H1 (cell line): ENCODE data around the gene TUBA3D. TPM values are rescaled to one million over a fixed set of nuclear protein-coding genes. Genes with fewer than 3 reads are reported as not detected.

Experiments
- CTCF ChIA-PET: fragments of 300-600 bp; sonication (Branson Sonifier 250); formaldehyde crosslinking; loops from one replicate; lab custom pipeline; 2021; ENCODE audit not compliant: partially characterized antibody; lab: Charles Lee
- POLR2A ChIA-PET: fragments of 300-600 bp; sonication (Branson Sonifier 250); formaldehyde crosslinking; loops from one replicate; lab custom pipeline; 2021; ENCODE audit warnings: inconsistent platforms; ENCODE audit not compliant: partially characterized antibody; lab: Charles Lee
- DNase-seq, 2 experiments: peaks; one replicate each; pipeline versions ENCODE4 v3.0.0 to v3.0.0-alpha.2; 2010 to 2022; ENCODE audit warnings: low spot score in 2 of 2, low read depth in 1 of 2, mixed read lengths in 1 of 2
- FAIRE-seq: peaks from 2 replicates; lab custom pipeline; 2011; peaks lifted over from hg19 to GRCh38; lab: Jason Lieb, UNC
- H2AFZ ChIP-seq: 2 replicates; pipeline ENCODE4 v1.8.1; 2012; ENCODE audit warnings: low read length, inconsistent platforms
- H2AK5ac ChIP-seq: 2 replicates; pipeline ENCODE4 v1.6.1; 2013; ENCODE audit warnings: low read depth, low read length
- H2BK120ac ChIP-seq: replicated peaks from 2 replicates; pipeline ENCODE3; 2013; ENCODE audit warnings: low read depth, low read length, inconsistent platforms
- H2BK12ac ChIP-seq: 2 replicates; pipeline ENCODE4 v1.6.1; 2013; ENCODE audit warnings: low read depth, low read length
- H2BK15ac ChIP-seq: 2 replicates; pipeline ENCODE4 v1.6.1; 2013; ENCODE audit warnings: low read length
- H2BK20ac ChIP-seq: 2 replicates; pipeline ENCODE4 v1.6.1; 2013; ENCODE audit warnings: low read length
- H2BK5ac ChIP-seq: 2 replicates; pipeline ENCODE4 v1.6.1; 2013; ENCODE audit warnings: low read depth, low read length
- H3K14ac ChIP-seq: 2 replicates; pipeline ENCODE4 v1.6.1; 2013; ENCODE audit warnings: inconsistent platforms; ENCODE audit not compliant: insufficient read length
- H3K18ac ChIP-seq: 2 replicates; pipeline ENCODE4 v1.6.1; 2013; ENCODE audit warnings: low read length; ENCODE audit errors: extremely low read depth
- H3K23ac ChIP-seq: 2 replicates; pipeline ENCODE4 v1.6.1; 2013; ENCODE audit warnings: inconsistent platforms; ENCODE audit not compliant: insufficient read length
- H3K23me2 ChIP-seq: 2 replicates; pipeline ENCODE4 v1.6.1; 2013; ENCODE audit warnings: low read depth, low read length
- H3K27ac ChIP-seq: 2 replicates; pipeline ENCODE4 v1.6.1; 2011; ENCODE audit warnings: low read depth, low read length, inconsistent platforms
- H3K27me3 ChIP-seq, 4 experiments: replicated peaks in 1 of 4; 1 replicate in 1 of 4; 2 replicates in 3 of 4; pipeline versions ENCODE4 v1.6.1 to v1.8.1; 2011 to 2013; ENCODE audit warnings: low read length in 3 of 4, mild to moderate bottlenecking in 3 of 4, inconsistent platforms in 2 of 4, mixed read lengths in 2 of 4, moderate library complexity in 1 of 4; ENCODE audit not compliant: control insufficient read depth in 3 of 4, insufficient read depth in 3 of 4; ENCODE audit errors: extremely low read depth in 1 of 4
- H3K36me3 ChIP-seq, 4 experiments: 2 replicates each; pipeline versions ENCODE4 v1.6.1 to v1.8.1; 2011 to 2013; ENCODE audit warnings: mild to moderate bottlenecking in 4 of 4, low read length in 3 of 4, moderate library complexity in 2 of 4, control low read depth in 1 of 4, inconsistent platforms in 1 of 4; ENCODE audit not compliant: insufficient read depth in 4 of 4, control insufficient read depth in 2 of 4
- H3K4ac ChIP-seq: replicated peaks from 2 replicates; pipeline ENCODE3; 2013; ENCODE audit warnings: low read length, low read depth, mixed read lengths, inconsistent platforms; ENCODE audit not compliant: insufficient read length
- H3K4me1 ChIP-seq, 4 experiments: replicated peaks in 1 of 4; 1 replicate in 1 of 4; 2 replicates in 3 of 4; pipeline versions ENCODE4 v1.6.1 to v1.8.1; 2011 to 2013; ENCODE audit warnings: low read length in 3 of 4, inconsistent platforms in 2 of 4, mixed read lengths in 1 of 4; ENCODE audit not compliant: insufficient read depth in 4 of 4, control insufficient read depth in 3 of 4
- H3K4me2 ChIP-seq, 2 experiments: 2 replicates each; pipeline versions ENCODE4 v1.6.1 to v1.8.1; 2011 to 2013; ENCODE audit warnings: low read depth in 2 of 2, low read length in 2 of 2, control low read depth in 1 of 2, inconsistent platforms in 1 of 2, mild to moderate bottlenecking in 1 of 2; ENCODE audit not compliant: insufficient read depth in 1 of 2
- H3K4me3 ChIP-seq, 4 experiments: fragments of 200-600, 300-600 bp in 1 of 4; sonication (generic), shearing (Covaris generic), sonication (Bioruptor Twin) in 1 of 4; 2 replicates each; pipeline versions ENCODE4 v1.5.1 to v1.8.1; 2011 to 2016; ENCODE audit warnings: low read length in 4 of 4, low read depth in 3 of 4, control low read depth in 2 of 4, inconsistent platforms in 2 of 4, mild to moderate bottlenecking in 2 of 4, mixed read lengths in 1 of 4, moderate library complexity in 1 of 4; ENCODE audit not compliant: insufficient read depth in 2 of 4; ENCODE audit errors: extremely low read depth in 1 of 4
- H3K56ac ChIP-seq: replicated peaks from 2 replicates; pipeline ENCODE3; 2013; ENCODE audit warnings: low read depth, mild to moderate bottlenecking, mixed read lengths, low read length, inconsistent platforms; ENCODE audit not compliant: insufficient read length
- H3K79me1 ChIP-seq: 2 replicates; pipeline ENCODE4 v1.6.1; 2013; ENCODE audit warnings: low read depth, low read length, control low read depth
- H3K79me2 ChIP-seq, 2 experiments: 2 replicates each; pipeline versions ENCODE4 v1.6.1 to v1.8.1; 2012 to 2013; ENCODE audit warnings: low read length in 2 of 2, mild to moderate bottlenecking in 2 of 2, inconsistent platforms in 1 of 2; ENCODE audit not compliant: insufficient read depth in 2 of 2, control insufficient read depth in 1 of 2
- H3K9ac ChIP-seq, 4 experiments: replicated peaks in 1 of 4; 1 replicate in 1 of 4; 2 replicates in 3 of 4; pipeline versions ENCODE4 v1.6.1 to v1.8.1; 2011 to 2013; ENCODE audit warnings: low read depth in 3 of 4, low read length in 3 of 4, control low read depth in 2 of 4, mild to moderate bottlenecking in 2 of 4, moderate library complexity in 2 of 4, inconsistent platforms in 1 of 4; ENCODE audit errors: extremely low read depth in 1 of 4
- H3K9me3 ChIP-seq, 2 experiments: 2 replicates each; pipeline versions ENCODE4 v1.6.1 to v1.8.1; 2012 to 2013; ENCODE audit warnings: mild to moderate bottlenecking in 2 of 2, moderate library complexity in 2 of 2, control low read depth in 1 of 2, inconsistent platforms in 1 of 2, low read depth in 1 of 2, low read length in 1 of 2, mixed read lengths in 1 of 2; ENCODE audit not compliant: insufficient read depth in 2 of 2
- H4K20me1 ChIP-seq, 2 experiments: replicated peaks in 1 of 2; 2 replicates each; pipeline versions ENCODE3 to v1.8.1; 2011 to 2013; ENCODE audit warnings: inconsistent platforms in 2 of 2, low read length in 2 of 2, mild to moderate bottlenecking in 1 of 2; ENCODE audit not compliant: insufficient read depth in 2 of 2, control insufficient read depth in 1 of 2
- H4K5ac ChIP-seq: 2 replicates; pipeline ENCODE4 v1.6.1; 2013; ENCODE audit warnings: low read length, low read depth, mixed read lengths, inconsistent platforms; ENCODE audit not compliant: insufficient read length
- H4K8ac ChIP-seq: 2 replicates; pipeline ENCODE4 v1.8.0; 2013; ENCODE audit warnings: mild to moderate bottlenecking, moderate library complexity, low read length, inconsistent platforms; ENCODE audit not compliant: insufficient read depth; ENCODE audit errors: extremely low read depth
- H4K91ac ChIP-seq: replicated peaks from 2 replicates; pipeline ENCODE3; 2013; ENCODE audit warnings: low read length, mixed read lengths, inconsistent platforms; ENCODE audit not compliant: insufficient read length
- ATF3 ChIP-seq: IDR thresholded peaks from 2 replicates; pipeline ENCODE4 v1.6.1; 2011; ENCODE audit warnings: low read depth, mild to moderate bottlenecking, low read length; ENCODE audit not compliant: insufficient read depth
- CBX5 ChIP-seq: fragments of 300-800, 300-1000 bp; sonication (generic); IDR thresholded peaks from 2 replicates; pipeline ENCODE4 v1.7.1; 2016; ENCODE audit warnings: antibody characterized with exemption, low read length, low read depth
- CHD2 ChIP-seq: IDR thresholded peaks from 2 replicates; pipeline ENCODE4 v1.6.1; 2012; ENCODE audit warnings: low read length, improper control_type of control experiment
- CREB1 ChIP-seq: IDR thresholded peaks from 2 replicates; pipeline ENCODE4 v1.6.1; 2012; ENCODE audit warnings: inconsistent platforms
- EGR1 ChIP-seq: IDR thresholded peaks from 2 replicates; pipeline ENCODE4 v1.6.1; 2011; ENCODE audit warnings: low read depth, low read length, borderline replicate concordance
- POLR2AphosphoS5 ChIP-seq: IDR thresholded peaks from 2 replicates; pipeline ENCODE4 v1.6.1; 2011; ENCODE audit warnings: low read depth, low read length
- SP2 ChIP-seq: IDR thresholded peaks from 2 replicates; pipeline ENCODE4 v1.6.1; 2012; ENCODE audit warnings: mild to moderate bottlenecking, low read length, inconsistent platforms
- TCF12 ChIP-seq: IDR thresholded peaks from 2 replicates; pipeline ENCODE4 v1.6.1; 2011; ENCODE audit warnings: low read depth, mild to moderate bottlenecking, low read length
- TEAD4 ChIP-seq: IDR thresholded peaks from 2 replicates; pipeline ENCODE4 v1.6.1; 2012; ENCODE audit warnings: low read depth, low read length, inconsistent platforms, mixed read lengths
- USF2 ChIP-seq: IDR thresholded peaks from 2 replicates; pipeline ENCODE4 v1.6.1; 2011; ENCODE audit warnings: low read length, improper control_type of control experiment
- ZNF274 ChIP-seq: IDR thresholded peaks from 2 replicates; pipeline ENCODE4 v1.7.0; 2012; ENCODE audit warnings: low read length, borderline replicate concordance; ENCODE audit errors: extremely low read depth
- WGBS, 2 experiments: shearing (Covaris generic) in 1 of 2; methylation state at CpG; one replicate each; pipeline versions ENCODE4 v1.1.6 to v1.1.7; 2013 to 2015; ENCODE audit warnings: low lambda C conversion rate in 2 of 2, mixed read lengths in 2 of 2, inconsistent platforms in 1 of 2, low coverage in 1 of 2, missing lambda C conversion rate in 1 of 2; ENCODE audit not compliant: insufficient replicate concordance in 2 of 2, insufficient coverage in 1 of 2, insufficient read length in 1 of 2; ENCODE audit errors: extremely low coverage in 1 of 2, missing lambda C conversion rate in 1 of 2; 5-methylcytosine and 5-hydroxymethylcytosine counted together
- polyA plus RNA-seq, 7 experiments: library from polyadenylated mRNA; depleted of rRNA in 3 of 7; stranded (reverse) in 5 of 7; unstranded in 2 of 7; fragments of >200 nt in 5 of 7; fragments of 200-250 nt in 2 of 7; gene quantifications; 1 replicate in 5 of 7; 2 replicates in 1 of 7; 4 replicates in 1 of 7; pipeline versions ENCODE4 v1.2.1 to v1.2.3, GENCODE V29; 2011 to 2013; ENCODE audit warnings: missing spikeins in 2 of 7, mixed read lengths in 2 of 7
- total RNA-seq: library from RNA; stranded (reverse); fragmentation: NEBNext Ultra II Directional; extraction: Animal tissue kit (Norgen Biotek cat#: 25700); gene quantifications from 2 replicates; pipeline ENCODE4 v1.2.1, GENCODE V29; 2021

The TUBA3D gene
- total and polyA plus RNA-seq, 2 of the 8 experiments (the other 6 are each of a cell fraction or from before 2014, with no cell fraction given): 0.15 TPM; not detected in 1

GRCh38 chr2:131519466-131519865, 43.5 kb downstream of the TUBA3D start:
- H3K4ac ChIP-seq: no peak overlapping the region
- H4K5ac ChIP-seq: no peak overlapping the region
- H3K4me1 ChIP-seq: no peaks in the 10 kb centered on the region
- peaks cover 1 to 4% of the 10 kb centered on the region in 2 experiments for H4K20me1 ChIP-seq
- no peak overlapping the region for H2BK15ac ChIP-seq
- no peak overlapping the region for H3K9ac ChIP-seq
- H2AK5ac ChIP-seq: no peak overlapping the region
- H4K91ac ChIP-seq: no peak overlapping the region
- H3K27me3 ChIP-seq: no peaks in the 10 kb centered on the region
- DNase-seq: no peak
- H3K56ac ChIP-seq: no peak overlapping the region
- 82% methylated on average over 11 of the region's 15 CpGs; no CpG with 5 or more reads in 1 of the 2 experiments for WGBS, 2 experiments
- ChIA-PET CTCF (interaction anchor here (0.6 to 1.1 kb wide), 3 partner anchors 27 to 365 kb away, joined by 4 read pairs; partner anchors contain the start of gene MZT2A), POLR2A (interaction anchor here (2.0 kb wide), 1 partner anchor 26 kb away, joined by 5 read pairs; no protein-coding TSS in a partner anchor)
- no peak overlapping the region for H3K14ac ChIP-seq
- no peaks in the 10 kb centered on the region for H3K9me3 ChIP-seq
- H4K8ac ChIP-seq: no peak overlapping the region
- FAIRE-seq: no peak
- no peaks in the 10 kb centered on the region; the same call in 1 of the 2 replicates for H3K79me1 ChIP-seq
- H3K79me2 ChIP-seq: no peaks in the 10 kb centered on the region
- no peak overlapping the region for H2BK5ac ChIP-seq
- H2BK120ac ChIP-seq: no peak overlapping the region
- H2BK12ac ChIP-seq: no peak overlapping the region
- H3K4me2 ChIP-seq: no peak overlapping the region
- H2BK20ac ChIP-seq: no peak overlapping the region
- H3K23me2 ChIP-seq: no peaks in the 10 kb centered on the region
- H2AFZ ChIP-seq: no peak overlapping the region
- no peak overlapping the region for H3K27ac ChIP-seq
- H3K4me3 ChIP-seq: no peak overlapping the region
- H3K23ac ChIP-seq: no peak overlapping the region
- H3K36me3 ChIP-seq: peaks cover 2 to 29% (median 8%) of the 10 kb centered on the region in 4 experiments; a peak in 6 of 8 replicates
- no peak overlapping the region for H3K18ac ChIP-seq
- TF ChIP-seq CHD2: no peak
- TF ChIP-seq TCF12: no peak
- TF ChIP-seq CREB1: no peak
- no peak for TF ChIP-seq SP2
- TF ChIP-seq ATF3: no peak
- TF ChIP-seq ZNF274: no peak
- TF ChIP-seq TEAD4: no peak
- no peak for TF ChIP-seq CBX5
- TF ChIP-seq EGR1: no peak
- no peak for TF ChIP-seq USF2
- TF ChIP-seq POLR2AphosphoS5: no peak
